GM12892 (cell line): ENCODE measurements around the gene KRT78.

Source experiments
- POLR2A ChIP-seq: IDR thresholded peaks from 2 replicates; pipeline ENCODE4 v1.6.1; 2011; ENCODE audit warnings: low read depth, low read length, control low read depth
- POLR2AphosphoS5 ChIP-seq: IDR thresholded peaks from 2 replicates; pipeline ENCODE4 v1.6.1; 2011; ENCODE audit warnings: low read depth, low read length, control low read depth

- TF ChIP-seq POLR2A (no peak), POLR2AphosphoS5 (no peak)
Observed at GRCh38 chr12:52892207-52892852, 43.5 kb upstream of the KRT78 start.
